Spleen (tissue), 11 donors: Measurements from ENCODE around the gene CLDN20. TPM values are rescaled to one million over a fixed set of nuclear protein-coding genes. Genes with fewer than 3 reads are reported as not detected.
A peak's percentile ranks its signal among the peaks of the same experiment; 100 is the strongest.
"Not testable (repeated sequence)": the region's sequence is repeated elsewhere in the genome, so short reads cannot be mapped to it uniquely, and the experiment has no call there.

Experiments
- DNase-seq: peaks from one replicate; pipeline ENCODE4 v3.0.0-alpha.2; 2020
- H3K27ac ChIP-seq, 8 donors: fragments of 200-600 bp; sonication (generic) in 7 of 8; 1 replicate in 4 of 8; 2 replicates in 4 of 8; pipeline versions ENCODE4 v1.5.0 to v1.8.0; 2016 to 2021; ENCODE audit warnings: inconsistent platforms in 4 of 8, mild to moderate bottlenecking in 4 of 8, moderate library complexity in 1 of 8
- H3K27me3 ChIP-seq, 7 donors: fragments of 200-600 bp; sonication (generic) in 6 of 7; replicated peaks in 1 of 7; 1 replicate in 4 of 7; 2 replicates in 3 of 7; pipeline versions ENCODE4 v1.5.0 to v1.8.0; 2016 to 2021; ENCODE audit warnings: inconsistent platforms in 3 of 7, mild to moderate bottlenecking in 1 of 7
- H3K36me3 ChIP-seq, 6 donors: fragments of 200-600 bp; sonication (generic) in 5 of 6; 1 replicate in 4 of 6; 2 replicates in 2 of 6; pipeline versions ENCODE4 v1.5.0 to v1.8.0; 2016 to 2021; ENCODE audit warnings: inconsistent platforms in 2 of 6
- H3K4me1 ChIP-seq, 6 donors: fragments of 200-600 bp; sonication (generic) in 5 of 6; 1 replicate in 3 of 6; 2 replicates in 3 of 6; pipeline versions ENCODE4 v1.5.0 to v1.8.0; 2016 to 2021; ENCODE audit warnings: inconsistent platforms in 3 of 6
- H3K4me3 ChIP-seq, 8 donors: fragments of 200-600 bp; sonication (generic) in 7 of 8; 1 replicate in 4 of 8; 2 replicates in 4 of 8; pipeline versions ENCODE4 v1.5.0 to v1.8.0; 2016 to 2021; ENCODE audit warnings: inconsistent platforms in 4 of 8, mild to moderate bottlenecking in 4 of 8, moderate library complexity in 2 of 8
- H3K9me3 ChIP-seq, 8 donors: fragments of 200-600 bp; sonication (generic) in 7 of 8; 1 replicate in 4 of 8; 2 replicates in 4 of 8; pipeline versions ENCODE4 v1.5.0 to v1.8.0; 2016 to 2021; ENCODE audit warnings: inconsistent platforms in 4 of 8
- CTCF ChIP-seq, 11 experiments: fragments of 200-600 bp in 7 of 11; fragments of 450-650 bp in 4 of 11; sonication (generic) in 4 of 11; IDR thresholded peaks in 8 of 11; conservative IDR thresholded peaks in 3 of 11; 1 replicate in 7 of 11; 2 replicates in 4 of 11; pipeline versions ENCODE4 v1.4.0 to v1.8.0; 2016 to 2021; ENCODE audit warnings: antibody characterized with exemption in 11 of 11, inconsistent platforms in 4 of 11, mild to moderate bottlenecking in 1 of 11
- POLR2A ChIP-seq, 3 donors: fragments of 450-650 bp; IDR thresholded peaks; one replicate each; pipeline ENCODE4 v1.5.1; 2017; ENCODE audit warnings: antibody characterized with exemption in 3 of 3, mild to moderate bottlenecking in 1 of 3
- POLR2AphosphoS5 ChIP-seq, 3 donors: sonication (generic); formaldehyde crosslinking; IDR thresholded peaks; one replicate each; pipeline ENCODE4 v1.5.1; 2017; ENCODE audit warnings: antibody characterized with exemption in 3 of 3
- WGBS, 5 donors: extraction: QIAGEN DNeasy Blood & Tissue Kit in 3 of 5; methylation state at CpG; one replicate each; pipeline versions ENCODE4 v1.1.5 to v1.1.7; 2013 to 2018; 5-methylcytosine and 5-hydroxymethylcytosine counted together
- intact Hi-C: fragments of 100-400 bp; cut with DNase I; formaldehyde crosslinking; loops from one replicate; pipeline ENCODE4 v1.15.0; 2023; ENCODE audit warnings: low total_unique reads
- polyA plus RNA-seq, 3 donors: library from polyadenylated mRNA; stranded (reverse); fragments of 200-250 nt; gene quantifications; one replicate each; pipeline ENCODE4 v1.2.1, GENCODE V29; 2013
- total RNA-seq, 7 donors: library from RNA; depleted of rRNA in 3 of 7; stranded (reverse); fragments of >200 nt in 3 of 7; fragmentation: NEBNext Ultra II Directional in 4 of 7; extraction: Animal tissue kit (Norgen Biotek cat#: 25700) in 4 of 7; gene quantifications; one replicate each; pipeline versions ENCODE4 v1.1.0 to v1.2.1, GENCODE V29; 2016 to 2021
- donor health status: healthy with polysubstance abuse.
- donor health status: DM: no; HTN: no; CAD: no; lungs with moderate emphysema.
- donor health status: DM: no; HTN: no; CAD: no.
- donor health status: Bipolar disorder and iron deficiency.
- donor health status: healthy.
- donor health status: DM: no; HTN: no; CAD: no.
- donor health status: DM: yes; HTN: yes; CAD: no.

CLDN20 gene
- total and polyA plus RNA-seq, 10 donors: not detected

- Histone ChIP-seq H3K36me3 (peaks cover 0 to 55% (median 13%) of the 10 kb centered on the region in 6 donors), H3K4me3 (no peak overlapping the region), H3K27ac (no peak overlapping the region), H3K9me3 (no peaks in the 10 kb centered on the region), H3K4me1 (peaks cover 0 to 50% (median 24%) of the 10 kb centered on the region in 6 donors), H3K27me3 (no peaks in the 10 kb centered on the region)
- 88 to 99% (median 98%) methylated on average over 4 of the region's 4 CpGs for WGBS, 5 donors
- intact Hi-C loops: no loop called here
- no peak for DNase-seq
- TF ChIP-seq POLR2A (IDR thresholded peaks at IDR 0.05) (no peak), POLR2AphosphoS5 (IDR thresholded peaks at IDR 0.05) (no peak), CTCF (IDR thresholded peaks at IDR 0.05 in 8 of 11, conservative IDR thresholded peaks at IDR 0.05 in 3 of 11) (no peak)
These were observed 45.3 kb downstream of the CLDN20 start for GRCh38 chr6:155309150-155309549.

- TF ChIP-seq POLR2AphosphoS5 (IDR thresholded peaks at IDR 0.05) (no peak), CTCF (IDR thresholded peaks at IDR 0.05 in 8 of 11, conservative IDR thresholded peaks at IDR 0.05 in 3 of 11) (no peak), POLR2A (IDR thresholded peaks at IDR 0.05) (no peak)
- no peaks in the 10 kb centered on the region for H3K9me3 ChIP-seq
- H3K27ac ChIP-seq: peak overlapping the region in 4 of 8 donors; percentile 27 to 36 (median 28)
- H3K36me3 ChIP-seq: peaks cover 0 to 50% (median 11%) of the 10 kb centered on the region in 6 donors
- H3K27me3 ChIP-seq: no peaks in the 10 kb centered on the region
- H3K4me1 ChIP-seq: peaks cover 0 to 60% (median 31%) of the 10 kb centered on the region in 6 donors
- no peak overlapping the region for H3K4me3 ChIP-seq
- 68 to 83% (median 78%) methylated on average over 2 of the region's 2 CpGs for WGBS, 5 donors
- intact Hi-C loops: no loop called here
- DNase-seq: no peak
These were observed 46.8 kb downstream of the CLDN20 start for GRCh38 chr6:155310596-155310995.

GRCh38 chr6:155311086-155311485, 47.3 kb downstream of the CLDN20 start:
- H3K27ac ChIP-seq: peak overlapping the region in 4 of 8 donors; percentile 27 to 36 (median 28)
- H3K9me3 ChIP-seq: no peaks in the 10 kb centered on the region
- intact Hi-C loops: no loop called here
- no peak for TF ChIP-seq POLR2A (IDR thresholded peaks at IDR 0.05)
- TF ChIP-seq CTCF (IDR thresholded peaks at IDR 0.05 in 8 of 11, conservative IDR thresholded peaks at IDR 0.05 in 3 of 11): no peak
- TF ChIP-seq POLR2AphosphoS5 (IDR thresholded peaks at IDR 0.05): no peak
- H3K4me3 ChIP-seq: no peak overlapping the region
- H3K4me1 ChIP-seq: peaks cover 0 to 63% (median 33%) of the 10 kb centered on the region in 6 donors
- H3K36me3 ChIP-seq: peaks cover 0 to 47% (median 10%) of the 10 kb centered on the region in 6 donors
- H3K27me3 ChIP-seq: no peaks in the 10 kb centered on the region
- WGBS, 5 donors: 59 to 85% (median 65%) methylated on average over 6 of the region's 6 CpGs
- DNase-seq: no peak

DNA sequence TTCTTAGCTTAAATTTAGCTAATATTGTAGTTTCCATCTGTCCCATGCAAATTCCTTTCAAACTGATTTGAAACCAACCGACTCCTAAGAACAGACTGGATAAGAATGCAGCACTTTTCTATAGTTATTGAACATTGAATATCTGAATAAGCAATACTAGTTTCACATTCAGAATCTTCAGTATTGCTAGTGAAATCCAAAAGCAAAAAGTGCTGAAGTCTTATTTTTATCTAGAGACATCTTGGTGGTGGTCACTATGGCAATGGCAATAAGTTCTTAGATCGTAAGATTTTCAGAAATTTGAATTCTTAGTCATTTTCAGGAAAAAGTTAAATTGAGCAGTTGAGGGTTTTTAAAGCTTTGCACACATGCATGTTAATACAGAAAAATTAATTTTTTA, 47.8 kb downstream of the CLDN20 start:
- peaks cover 0 to 63% (median 33%) of the 10 kb centered on the region in 6 donors for H3K4me1 ChIP-seq
- no peaks in the 10 kb centered on the region for H3K27me3 ChIP-seq
- H3K9me3 ChIP-seq: no peaks in the 10 kb centered on the region
- no peak for DNase-seq
- H3K27ac ChIP-seq: peak overlapping the region in 1 of 8 donors; percentile 29
- WGBS, 5 donors: 84 to 94% (median 90%) methylated on average over 2 of the region's 2 CpGs
- H3K4me3 ChIP-seq: no peak overlapping the region
- peaks cover 0 to 42% (median 7%) of the 10 kb centered on the region in 6 donors for H3K36me3 ChIP-seq
- TF ChIP-seq CTCF (IDR thresholded peaks at IDR 0.05 in 8 of 11, conservative IDR thresholded peaks at IDR 0.05 in 3 of 11) (no peak), POLR2AphosphoS5 (IDR thresholded peaks at IDR 0.05) (no peak), POLR2A (IDR thresholded peaks at IDR 0.05) (no peak)
- intact Hi-C loops: no loop called here

- WGBS, 5 donors: 92 to 96% (median 93%) methylated on average over 7 of the region's 7 CpGs
- Histone ChIP-seq H3K36me3 (peaks cover 0 to 29% (median 7%) of the 10 kb centered on the region in 6 donors), H3K4me1 (peaks cover 0 to 60% (median 30%) of the 10 kb centered on the region in 6 donors), H3K4me3 (peak overlapping the region in 3 of 8 donors; percentile 84 to 94 (median 94)), H3K27ac (peak overlapping the region in 4 of 8 donors; percentile 91 to 94 (median 93))
- DNase-seq, intact Hi-C loops, H3K9me3 ChIP-seq, H3K27me3 ChIP-seq: not testable (repeated sequence)
These were observed 49.1 kb downstream of the CLDN20 start for GRCh38 chr6:155312950-155313349.
